HL-60 (cell line): Measurements from ENCODE around the gene SLC66A3.

Experiments
- POLR2AphosphoS5 ChIP-seq: IDR thresholded peaks from 2 replicates; pipeline ENCODE4 v1.6.1; 2012; ENCODE audit warnings: low read depth
- TF ChIP-seq, protein P1 (sequence below): IDR thresholded peaks from one replicate; pipeline ENCODE4 v1.5.1; 2011; ENCODE audit warnings: low read length, control low read depth, inconsistent platforms; ENCODE audit not compliant: insufficient read depth

DNA sequence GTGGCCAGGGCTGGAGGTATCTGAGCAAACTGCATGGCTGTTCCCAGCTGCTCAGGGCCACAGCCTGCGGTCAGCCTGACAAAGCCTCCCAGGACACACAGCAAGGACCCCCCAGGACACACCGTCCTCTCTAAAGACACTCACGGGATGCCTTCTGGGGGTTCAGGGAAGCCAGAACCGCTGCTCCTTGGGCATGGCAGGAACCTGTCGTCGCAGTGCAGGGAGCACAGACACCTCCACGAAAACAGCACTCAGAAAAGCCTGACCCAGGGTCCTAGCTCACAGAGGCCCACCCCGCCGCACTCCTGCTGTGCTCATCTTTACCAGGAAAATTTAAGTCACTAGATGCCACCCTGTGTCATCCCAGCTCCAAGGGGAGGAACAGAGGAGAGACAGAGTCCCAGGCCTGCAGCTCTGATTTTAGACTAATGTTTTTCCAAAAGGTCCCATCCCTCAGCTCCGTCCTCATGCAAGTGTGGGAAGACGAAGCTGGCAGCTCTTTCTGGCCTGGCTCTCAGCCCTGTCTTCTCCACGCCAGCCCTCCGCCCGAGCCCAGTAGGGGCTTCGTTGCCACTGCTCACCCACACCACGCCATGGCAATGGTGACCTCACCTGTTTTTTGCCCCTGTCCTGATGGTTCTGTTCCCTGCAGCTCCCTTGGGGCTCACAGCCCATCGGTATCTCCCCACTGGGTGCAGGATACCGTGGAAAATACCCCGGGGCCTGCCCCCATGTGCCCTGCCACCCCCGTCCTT lies 23.9 kb upstream of the SLC66A3 start:
- TF ChIP-seq, protein P1, sequence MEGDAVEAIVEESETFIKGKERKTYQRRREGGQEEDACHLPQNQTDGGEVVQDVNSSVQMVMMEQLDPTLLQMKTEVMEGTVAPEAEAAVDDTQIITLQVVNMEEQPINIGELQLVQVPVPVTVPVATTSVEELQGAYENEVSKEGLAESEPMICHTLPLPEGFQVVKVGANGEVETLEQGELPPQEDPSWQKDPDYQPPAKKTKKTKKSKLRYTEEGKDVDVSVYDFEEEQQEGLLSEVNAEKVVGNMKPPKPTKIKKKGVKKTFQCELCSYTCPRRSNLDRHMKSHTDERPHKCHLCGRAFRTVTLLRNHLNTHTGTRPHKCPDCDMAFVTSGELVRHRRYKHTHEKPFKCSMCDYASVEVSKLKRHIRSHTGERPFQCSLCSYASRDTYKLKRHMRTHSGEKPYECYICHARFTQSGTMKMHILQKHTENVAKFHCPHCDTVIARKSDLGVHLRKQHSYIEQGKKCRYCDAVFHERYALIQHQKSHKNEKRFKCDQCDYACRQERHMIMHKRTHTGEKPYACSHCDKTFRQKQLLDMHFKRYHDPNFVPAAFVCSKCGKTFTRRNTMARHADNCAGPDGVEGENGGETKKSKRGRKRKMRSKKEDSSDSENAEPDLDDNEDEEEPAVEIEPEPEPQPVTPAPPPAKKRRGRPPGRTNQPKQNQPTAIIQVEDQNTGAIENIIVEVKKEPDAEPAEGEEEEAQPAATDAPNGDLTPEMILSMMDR: no peak
- TF ChIP-seq POLR2AphosphoS5: no peak
